Measurements from ENCODE around the gene ATRN.

The ATRN gene

DNA sequence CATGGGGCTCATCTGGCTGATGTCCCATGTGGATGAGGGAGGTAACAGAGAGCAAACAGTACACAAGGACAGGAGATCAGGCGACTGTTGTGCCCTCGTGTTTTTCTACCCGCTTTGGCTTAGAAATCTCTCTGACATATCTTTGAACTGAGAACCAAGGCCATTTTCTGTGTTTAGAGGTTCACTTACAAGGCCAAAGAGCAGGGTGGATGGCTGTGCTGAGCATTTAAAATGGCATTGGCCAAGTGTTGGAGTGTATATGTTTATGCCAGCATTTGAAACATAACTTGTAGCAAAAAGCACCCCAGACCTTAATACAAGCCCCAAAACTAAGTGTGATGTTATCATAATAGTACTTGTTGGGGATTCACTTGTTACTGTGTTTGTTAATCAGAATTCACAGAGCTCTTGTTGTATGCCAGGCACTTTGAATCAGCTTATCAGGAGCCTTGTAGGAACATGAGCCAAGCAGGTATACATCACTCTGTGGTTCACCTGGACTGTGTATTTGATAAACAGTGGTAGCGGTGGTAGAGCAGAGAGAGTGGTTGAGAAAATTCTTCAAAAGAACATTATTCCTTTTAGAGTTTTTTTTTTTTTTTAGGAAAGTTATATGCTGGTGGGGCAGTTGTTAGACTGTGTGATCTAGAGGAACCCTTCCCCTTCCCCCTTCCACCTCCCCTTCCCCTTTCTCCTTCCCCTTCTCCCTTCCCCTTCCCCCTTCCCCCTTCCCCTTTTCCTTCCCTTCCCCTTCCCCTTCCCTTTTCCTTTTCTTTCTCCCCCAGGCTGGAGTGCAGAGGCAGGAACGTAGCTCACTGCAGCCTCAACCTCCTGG is 71.3 kb downstream of the ATRN start:
- no peak for DNase-seq (ENCODE audit: extremely low read depth, low read depth)
- no peak for TF ChIP-seq CTCF (IDR thresholded peaks at IDR 0.05; ENCODE audit: low read depth, low read length, missing control alignments)
- H3K4me3 ChIP-seq (replicated peaks; ENCODE audit: low read depth, low read length), result no peak overlapping the region

DNA sequence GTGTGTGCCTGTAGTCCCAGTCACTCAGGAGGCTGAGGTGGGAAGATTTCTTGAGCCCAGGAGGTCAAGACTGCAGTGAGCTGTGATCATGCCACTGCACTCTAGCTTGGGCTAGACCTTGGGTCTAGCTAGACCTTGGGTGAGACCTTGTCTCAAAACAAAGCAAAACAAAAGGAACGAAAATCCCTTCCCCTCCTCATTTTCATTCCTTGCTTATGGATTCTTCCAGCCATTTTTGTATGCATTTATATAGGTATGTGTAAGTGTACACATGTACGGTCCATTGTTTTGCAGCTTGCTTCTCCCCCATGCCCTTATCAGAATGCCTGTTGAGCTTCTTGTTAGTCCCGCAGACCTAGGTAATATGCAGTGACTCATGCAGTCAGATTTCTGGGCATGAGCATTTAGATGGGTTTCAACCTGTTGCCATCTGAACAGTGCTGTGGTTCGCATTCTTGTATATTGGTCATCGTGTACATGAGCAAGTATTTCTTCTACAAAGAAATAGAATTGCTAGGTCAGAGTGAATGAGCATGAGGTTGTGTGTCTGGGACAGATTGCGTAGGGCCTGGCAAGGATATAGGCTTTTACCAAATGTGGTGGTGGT is 73.2 kb downstream of the ATRN start:
- no peak for DNase-seq (ENCODE audit: extremely low read depth, low read depth)
- H3K4me3 ChIP-seq (replicated peaks; ENCODE audit: low read depth, low read length), result no peak overlapping the region
- no peak for TF ChIP-seq CTCF (IDR thresholded peaks at IDR 0.05; ENCODE audit: low read depth, low read length, missing control alignments)

- no peak for DNase-seq (ENCODE audit: extremely low read depth, low read depth)
- no peak overlapping the region for H3K4me3 ChIP-seq (replicated peaks; ENCODE audit: low read depth, low read length)
- no peak for TF ChIP-seq CTCF (IDR thresholded peaks at IDR 0.05; ENCODE audit: low read depth, low read length, missing control alignments)
These were observed 74.6 kb downstream of the ATRN start for GRCh38 chr20:3545401-3545925.

GRCh38 chr20:3547906-3548305 is 77.1 kb downstream of the ATRN start:
- no peak for TF ChIP-seq CTCF (IDR thresholded peaks at IDR 0.05; ENCODE audit: low read depth, low read length, missing control alignments)
- no peak for DNase-seq (ENCODE audit: extremely low read depth, low read depth)
- no peak overlapping the region for H3K4me3 ChIP-seq (replicated peaks; ENCODE audit: low read depth, low read length)

DNA sequence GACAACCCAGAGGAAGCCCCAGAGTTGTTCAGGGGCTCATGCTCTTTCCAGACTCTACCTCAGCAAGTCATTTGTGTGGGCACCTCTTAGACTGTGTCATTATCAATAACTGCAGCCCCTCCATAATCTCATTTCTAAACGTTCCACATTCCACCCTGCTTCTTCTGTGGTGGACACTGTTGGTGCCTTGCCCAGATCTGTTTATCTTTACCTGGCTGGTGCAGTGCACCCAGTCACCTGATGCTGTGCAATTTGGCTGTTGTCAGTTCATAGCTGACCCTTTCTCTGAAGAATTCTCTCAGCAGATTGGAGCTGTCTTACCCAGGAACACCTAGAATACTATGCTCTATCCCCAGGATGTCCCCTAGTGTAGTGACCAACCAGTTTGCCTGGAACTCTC is 80.0 kb downstream of the ATRN start:
- H3K4me3 ChIP-seq (replicated peaks; ENCODE audit: low read depth, low read length), result no peak overlapping the region
- TF ChIP-seq CTCF (IDR thresholded peaks at IDR 0.05; ENCODE audit: low read depth, low read length, missing control alignments), result no peak
- DNase-seq (ENCODE audit: extremely low read depth, low read depth), result no peak

- DNase-seq (ENCODE audit: extremely low read depth, low read depth), result no peak
- H3K4me3 ChIP-seq (replicated peaks; ENCODE audit: low read depth, low read length), result no peak overlapping the region
- TF ChIP-seq CTCF (IDR thresholded peaks at IDR 0.05; ENCODE audit: low read depth, low read length, missing control alignments), result no peak
These were observed 81.0 kb downstream of the ATRN start for GRCh38 chr20:3551681-3552434.

All from HFF-Myc (cell line).